Left kidney (tissue), 2 donors: ENCODE data around the gene A1BG. TPM values are rescaled to one million over a fixed set of nuclear protein-coding genes. Genes with fewer than 3 reads are reported as not detected.
"Not testable (repeated sequence)": the region's sequence is repeated elsewhere in the genome, so short reads cannot be mapped to it uniquely, and the experiment has no call there.

Experiments used
- DNase-seq: peaks from one replicate; pipeline ENCODE4 v3.0.0-alpha.2; 2013
- polyA plus RNA-seq: library from polyadenylated mRNA; unstranded; fragments of 120-200 nt; gene quantifications from one replicate; pipeline ENCODE4 v1.2.1, GENCODE V29; 2013; ENCODE audit not compliant: insufficient read length

Gene A1BG
- polyA plus RNA-seq, 1 donor = 0.57 TPM

- peak; percentile 98 for DNase-seq
These were observed 33.5 kb upstream of the A1BG start, which contains the start of gene RPS5 for GRCh38 chr19:58386576-58387337. TSS of gene RPS5 (plus strand) at chr19:58387269. CDS start at chr19:58388138, 869 bp downstream.

DNA sequence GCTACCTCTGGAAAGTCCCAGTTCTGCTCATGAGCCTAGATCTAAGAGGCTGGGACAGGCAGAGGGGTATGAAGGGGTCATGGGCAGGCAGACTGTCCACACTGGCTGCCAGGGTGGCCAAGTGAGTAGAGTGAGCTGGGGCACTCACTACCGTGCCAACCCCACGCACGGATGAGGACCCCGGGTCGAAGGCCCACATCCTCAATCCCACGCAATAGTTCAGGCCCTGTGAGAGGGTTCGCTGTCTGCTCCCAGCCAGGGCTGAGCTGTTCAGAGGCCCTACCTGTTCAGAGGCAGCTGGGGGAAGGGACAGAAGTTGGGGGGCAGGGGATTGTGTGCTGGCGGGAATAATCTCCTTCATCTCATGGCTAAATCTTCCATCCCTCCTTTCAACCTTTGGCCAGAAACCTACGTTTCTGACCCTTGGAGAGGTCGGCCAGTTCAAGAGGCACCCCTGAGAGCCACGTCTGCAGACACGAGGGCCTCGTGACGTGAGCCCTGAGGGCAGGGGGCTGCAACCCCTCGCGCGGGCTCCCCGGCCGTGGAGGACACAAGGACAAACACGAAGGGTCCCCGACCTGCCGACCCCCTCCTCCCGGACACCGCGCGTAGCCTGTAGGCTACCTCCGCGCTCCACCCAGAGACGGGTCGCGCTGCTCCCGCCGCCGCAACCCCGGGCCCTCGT, 32.7 kb upstream of the A1BG start:
- DNase-seq = no peak

- no peak for DNase-seq
These were observed 32.1 kb upstream of the A1BG start for GRCh38 chr19:58385313-58385890.

DNA sequence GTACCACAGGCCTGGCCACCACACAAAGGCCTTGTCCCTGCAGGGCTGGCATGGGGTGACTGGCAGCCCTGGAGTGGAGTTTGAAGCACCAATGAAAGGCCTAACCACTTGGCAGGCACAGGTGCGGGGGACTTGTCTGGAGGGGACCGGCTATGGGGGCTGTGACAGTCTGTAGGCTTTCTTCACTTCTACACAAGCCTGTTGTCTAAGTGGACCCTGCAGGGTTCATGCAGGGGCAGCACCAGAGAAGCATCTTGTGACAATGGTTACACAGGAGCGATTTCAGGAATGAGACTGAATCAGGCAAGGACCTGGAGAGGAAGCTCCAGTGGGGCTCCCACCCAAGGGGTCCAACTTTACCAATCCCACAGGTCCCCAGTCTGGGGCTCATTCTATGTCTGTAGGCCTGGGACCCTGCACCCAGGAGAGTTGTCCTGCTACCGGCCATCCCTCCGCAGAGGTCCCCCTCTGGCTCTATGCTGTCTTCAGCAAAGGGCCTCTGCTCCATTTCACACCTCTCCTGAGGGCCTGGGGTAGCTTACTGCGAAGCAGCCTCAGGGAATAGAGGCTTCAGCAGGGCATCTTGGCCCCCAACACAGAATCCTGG, 29.8 kb upstream of the A1BG start:
- DNase-seq = no peak

- DNase-seq = no peak
These were observed 28.3 kb upstream of the A1BG start for GRCh38 chr19:58381460-58382212.

GRCh38 chr19:58380662-58381459, 27.6 kb upstream of the A1BG start, which contains the start of gene ZNF837:
TSS of gene ZNF837 (minus strand) at chr19:58381030. CDS start at chr19:58369332, 11,698 bp downstream.
- DNase-seq = peak; percentile 100

GRCh38 chr19:58380037-58380661, 26.9 kb upstream of the A1BG start:
- no peak for DNase-seq

GRCh38 chr19:58379246-58379645, 26.0 kb upstream of the A1BG start:
- no peak for DNase-seq

GRCh38 chr19:58376724-58377123, 23.4 kb upstream of the A1BG start:
- DNase-seq = not testable (repeated sequence)

GRCh38 chr19:58374200-58374599, 20.9 kb upstream of the A1BG start:
- no peak for DNase-seq

GRCh38 chr19:58372311-58373133, 19.2 kb upstream of the A1BG start:
- no peak for DNase-seq

DNA sequence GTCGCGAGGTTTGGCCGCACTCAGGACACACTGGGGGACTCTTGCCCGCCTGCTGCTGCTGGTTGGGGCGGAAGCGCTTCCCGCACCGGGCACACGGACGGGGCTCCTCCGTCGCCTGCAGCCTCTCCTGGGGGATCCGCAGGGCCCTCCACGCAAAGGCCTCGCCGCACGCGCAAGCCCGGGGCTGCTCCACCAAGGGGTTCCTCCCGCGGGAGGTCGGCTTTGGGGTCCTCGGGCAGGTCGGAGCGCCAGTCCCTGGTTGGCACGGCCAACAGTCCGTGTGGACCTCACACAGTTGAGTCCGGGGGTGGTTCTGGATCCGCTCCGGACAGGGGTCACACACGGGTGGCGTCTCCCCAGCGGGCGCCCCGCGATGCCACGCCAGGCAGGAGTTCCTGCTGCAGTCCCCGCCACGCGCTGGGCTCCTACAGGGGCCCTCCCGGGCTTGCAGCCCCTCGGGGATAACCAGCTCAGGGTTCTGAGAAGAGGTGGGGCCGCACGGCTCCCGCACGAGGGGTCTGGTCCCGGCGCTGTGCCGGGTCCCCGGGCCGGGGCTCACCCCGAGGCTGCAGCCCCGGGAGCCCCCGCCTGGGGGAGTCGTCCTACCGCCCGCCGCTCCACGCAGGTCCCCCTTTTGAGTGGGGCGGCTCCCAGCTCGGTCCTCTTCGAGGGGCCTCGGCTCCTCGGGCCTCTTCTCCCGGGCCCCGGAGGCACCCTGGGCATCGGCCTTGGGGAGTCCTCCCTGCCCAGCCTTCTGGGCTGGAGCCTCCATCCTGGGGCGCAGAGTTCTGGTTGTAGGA, 15.5 kb upstream of the A1BG start:
- no peak for DNase-seq

- DNase-seq = no peak
These were observed 14.6 kb upstream of the A1BG start for GRCh38 chr19:58367698-58368454.

DNA sequence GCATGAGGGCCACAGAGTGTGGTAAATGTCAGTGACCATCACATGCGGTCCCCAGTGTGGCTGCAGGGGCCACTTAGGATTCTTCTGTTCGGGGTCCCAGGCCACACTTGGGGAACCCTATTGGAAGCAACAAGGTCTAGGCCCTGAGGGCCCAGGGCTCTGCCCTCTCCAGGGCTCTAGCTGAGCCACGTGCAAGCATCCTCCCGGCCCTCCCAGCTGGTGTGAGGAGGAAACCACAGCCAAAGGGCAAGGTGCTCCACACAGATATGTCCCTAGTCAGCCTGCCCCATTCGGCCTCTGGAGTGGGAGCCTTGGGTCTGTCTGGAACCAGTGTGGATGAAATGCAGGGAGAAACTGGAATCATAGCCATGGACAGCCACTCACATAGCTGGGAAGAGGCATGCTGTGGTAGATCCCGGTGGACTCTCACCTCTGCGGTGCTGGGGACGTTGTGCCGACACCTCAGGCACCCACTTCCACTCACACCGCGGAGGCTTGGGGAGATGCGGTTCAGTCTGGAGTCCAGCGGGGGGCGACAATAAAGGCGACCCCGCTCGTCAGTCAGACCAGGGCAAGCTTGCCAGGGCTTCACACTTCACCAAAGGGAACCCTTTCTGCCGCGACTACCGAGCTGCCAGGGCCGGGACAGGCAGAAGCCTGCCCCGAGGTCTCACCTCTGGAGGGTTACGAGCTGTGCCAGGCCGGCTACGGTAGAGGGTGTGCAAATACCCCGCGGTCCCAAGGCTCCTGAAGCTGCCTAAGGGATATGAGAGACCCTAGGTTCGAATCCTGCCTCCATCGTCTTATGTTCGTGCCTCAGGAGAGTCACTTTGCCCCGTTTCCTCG, 13.5 kb upstream of the A1BG start:
- DNase-seq = no peak

DNA sequence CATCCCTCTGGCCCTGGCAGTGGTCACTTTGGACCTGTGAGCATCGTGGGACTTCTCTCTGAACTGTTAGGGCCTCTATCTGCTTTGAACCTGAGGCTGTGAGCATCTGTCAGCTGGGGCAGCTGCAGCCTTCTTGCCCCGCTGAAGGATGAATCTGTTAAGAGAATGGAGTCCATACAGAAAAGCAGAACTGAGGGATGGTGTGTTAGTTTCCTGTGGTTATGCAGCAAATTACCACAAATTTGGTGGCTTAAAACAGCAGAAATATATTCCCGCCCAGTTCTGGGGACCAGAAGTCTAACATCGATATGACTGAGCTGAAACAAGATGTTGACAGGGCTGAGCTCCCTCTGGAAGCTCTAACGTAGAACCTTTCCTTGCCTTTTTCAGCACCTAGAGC, 10.9 kb upstream of the A1BG start:
- no peak for DNase-seq

DNA sequence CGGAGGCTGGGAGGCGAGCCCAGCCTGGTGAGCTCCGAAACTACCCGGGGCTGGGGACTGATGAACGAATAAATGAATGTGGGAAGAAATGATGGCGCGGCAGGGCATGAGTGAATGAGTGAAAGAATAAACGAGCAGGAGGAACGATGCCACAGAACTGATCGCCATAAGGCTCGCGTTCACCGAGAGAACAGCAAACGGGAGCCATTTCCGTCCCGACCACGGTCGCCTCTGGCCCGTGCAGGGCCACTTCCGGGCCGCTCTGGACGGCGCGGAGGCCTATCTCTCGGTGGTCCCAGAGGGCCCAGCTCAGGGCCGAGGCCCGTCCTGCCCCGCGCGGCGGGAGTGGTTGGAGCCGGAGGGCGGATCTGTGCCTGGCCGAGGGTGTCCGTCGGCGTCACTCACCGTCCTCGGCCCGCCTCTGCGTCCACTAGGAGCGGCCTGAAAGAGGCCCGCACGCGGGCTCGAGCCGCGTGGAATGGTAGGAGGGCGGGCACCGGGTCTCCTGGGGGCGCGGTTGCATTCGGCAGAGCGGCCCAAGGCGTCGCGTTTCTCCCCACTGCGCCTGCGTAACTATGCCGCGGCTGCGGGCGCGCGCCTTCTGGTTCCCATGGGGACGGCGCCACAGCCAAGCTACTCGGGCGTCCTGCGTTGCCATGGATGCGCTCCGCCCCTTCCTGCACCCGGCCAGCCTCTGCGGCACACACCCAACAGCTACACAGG, 9.1 kb upstream of the A1BG start, which contains the start of gene ZNF497:
ZNF497 (minus strand) TSS at position 480 of the 723 bp plus-strand sequence. CDS start 5,116 bp downstream, outside the sequence.
- peak; percentile 94 for DNase-seq
